Activated T-cell treated with anti-CD3 and anti-CD28 coated beads, Interleukin-2, amount 50 U/mL, for 1 hour (primary cell): Measurements from ENCODE around the gene TSPAN11.
"Not testable (repeated sequence)": the region's sequence is repeated elsewhere in the genome, so short reads cannot be mapped to it uniquely, and the experiment has no call there.

Experiments used
- DNase-seq: peaks from one replicate; pipeline ENCODE4 v3.0.0-alpha.2; 2020

The TSPAN11 gene

DNA sequence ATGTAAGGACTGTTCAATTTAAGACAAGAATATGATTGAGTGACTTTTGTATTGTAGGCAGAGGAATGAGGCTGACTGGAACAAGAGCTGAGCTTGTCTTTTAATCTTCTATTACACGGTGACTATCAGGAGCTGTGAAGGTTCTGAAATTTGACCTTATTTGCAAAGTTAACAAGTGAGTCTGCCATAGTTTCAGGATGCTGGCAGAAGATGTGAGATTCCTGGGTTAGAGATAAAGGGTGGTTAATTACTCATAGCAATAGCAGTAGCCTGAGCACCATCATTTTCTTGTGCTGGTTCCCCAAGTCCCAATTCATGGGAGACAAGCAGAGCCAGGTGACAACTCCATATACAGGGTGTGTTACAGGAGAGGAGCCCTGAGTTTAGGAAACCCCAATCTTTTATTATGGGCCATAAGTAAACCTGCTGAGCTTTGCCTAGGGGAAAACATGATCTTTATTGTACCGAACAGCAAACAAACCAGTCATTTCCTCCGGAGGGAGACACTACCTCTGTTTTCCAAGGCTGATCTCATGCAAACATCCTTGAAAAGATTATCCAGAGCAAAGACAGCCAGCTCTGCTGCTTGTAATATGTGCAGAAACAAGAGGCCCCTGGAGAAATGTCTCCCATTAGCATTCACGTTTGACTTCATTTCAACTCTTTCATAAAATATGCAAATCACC lies 95.4 kb downstream of the TSPAN11 start:
- no peak for DNase-seq

DNA sequence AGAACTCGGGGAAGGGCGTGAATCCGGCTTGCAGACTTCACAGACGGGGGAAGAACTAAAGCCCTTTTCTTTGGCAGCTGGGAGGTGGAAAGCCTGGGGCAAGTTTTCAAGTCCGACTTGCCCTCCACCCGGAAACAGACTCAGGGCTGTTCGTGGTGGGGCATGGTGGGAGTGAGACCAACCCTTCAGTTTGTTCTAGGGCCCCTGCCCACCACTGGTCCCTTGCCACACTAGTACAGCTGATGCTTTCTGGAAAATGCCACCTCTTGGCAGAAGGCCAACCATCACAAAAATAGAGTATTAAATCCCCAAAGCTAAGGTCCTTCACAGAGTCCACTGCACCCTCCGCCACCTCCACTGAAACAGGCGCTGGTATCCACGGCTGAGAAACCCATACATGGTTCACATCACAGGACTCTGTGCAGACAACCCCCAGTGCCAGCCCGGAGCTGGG lies 96.8 kb downstream of the TSPAN11 start:
- no peak for DNase-seq

GRCh38 chr12:31026202-31026601 lies 99.7 kb downstream of the TSPAN11 start:
- no peak for DNase-seq

GRCh38 chr12:31027006-31027405 lies 100.5 kb downstream of the TSPAN11 start:
- DNase-seq, result not testable (repeated sequence)

DNA sequence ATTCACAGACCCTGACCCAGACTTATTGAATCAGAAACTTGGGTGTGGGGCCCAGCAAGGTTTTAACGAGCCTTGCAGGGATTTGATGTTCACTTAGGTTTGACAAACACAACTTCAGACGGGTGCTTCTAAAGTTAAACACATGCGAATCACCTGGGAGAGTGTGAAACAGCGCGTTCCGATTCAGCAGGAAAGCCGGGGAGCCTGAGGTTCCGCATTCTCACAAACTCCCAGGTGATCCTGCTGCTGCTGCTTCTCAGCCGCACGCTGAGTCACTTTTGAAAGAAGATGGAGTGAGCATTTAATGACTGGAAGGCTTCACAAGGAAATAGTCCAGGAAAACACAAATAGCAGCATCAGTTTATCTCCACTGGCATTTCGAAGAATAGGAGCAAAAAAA lies 102.9 kb downstream of the TSPAN11 start:
- DNase-seq, result no peak

DNA sequence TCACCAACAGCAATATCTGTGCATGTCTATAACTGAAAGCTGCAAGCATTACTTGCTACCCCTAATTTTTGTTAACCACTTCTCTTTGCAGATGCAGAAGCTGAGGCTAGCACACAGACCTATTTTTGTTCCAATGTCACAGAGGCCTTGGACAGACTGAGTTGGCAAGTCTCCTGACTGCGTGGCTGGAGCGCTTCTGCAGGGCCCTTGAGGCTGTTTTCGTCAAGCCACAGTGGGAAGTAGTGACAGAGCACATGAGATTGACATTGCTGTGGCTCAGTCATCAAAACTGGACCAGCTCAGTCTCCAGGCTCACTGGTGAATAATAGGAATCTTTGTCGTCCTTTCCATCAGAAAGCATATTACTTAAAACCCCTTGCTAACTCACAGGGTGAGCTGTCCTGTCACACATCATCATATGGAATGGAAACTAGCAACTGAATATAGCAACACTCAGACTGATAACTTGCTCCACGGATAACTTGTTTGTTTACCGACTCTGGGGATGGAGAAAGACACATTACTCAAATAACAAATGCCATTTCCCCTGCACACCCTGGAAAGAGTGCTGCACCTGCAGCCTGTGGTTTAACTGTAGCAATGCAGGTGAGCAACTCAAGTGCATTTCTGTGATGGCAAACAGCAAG lies 103.5 kb downstream of the TSPAN11 start:
- no peak for DNase-seq

GRCh38 chr12:31031951-31032335 lies 105.4 kb downstream of the TSPAN11 start:
- no peak for DNase-seq

- no peak for DNase-seq
Measured at GRCh38 chr12:31033146-31033545, 106.6 kb downstream of the TSPAN11 start.

DNA sequence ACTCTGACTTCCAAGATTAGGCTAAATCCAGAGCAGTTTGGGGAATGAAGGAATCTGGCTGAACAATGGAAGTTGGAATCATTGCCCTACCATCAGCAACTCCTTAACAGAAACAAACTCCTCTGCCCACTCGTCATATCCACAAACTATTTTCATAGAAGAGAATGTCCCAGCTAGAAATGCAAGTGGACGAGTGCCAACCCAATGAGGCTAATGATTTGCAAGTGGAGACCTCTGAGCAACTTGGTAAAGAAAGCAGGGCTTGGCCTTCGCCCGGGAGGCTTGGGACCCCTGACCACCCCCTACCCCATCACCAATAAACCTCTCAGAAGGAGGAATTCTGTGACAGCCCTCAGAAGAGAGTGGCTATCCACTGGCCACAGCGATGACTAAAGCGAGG lies 107.1 kb downstream of the TSPAN11 start:
- DNase-seq, result no peak

DNA sequence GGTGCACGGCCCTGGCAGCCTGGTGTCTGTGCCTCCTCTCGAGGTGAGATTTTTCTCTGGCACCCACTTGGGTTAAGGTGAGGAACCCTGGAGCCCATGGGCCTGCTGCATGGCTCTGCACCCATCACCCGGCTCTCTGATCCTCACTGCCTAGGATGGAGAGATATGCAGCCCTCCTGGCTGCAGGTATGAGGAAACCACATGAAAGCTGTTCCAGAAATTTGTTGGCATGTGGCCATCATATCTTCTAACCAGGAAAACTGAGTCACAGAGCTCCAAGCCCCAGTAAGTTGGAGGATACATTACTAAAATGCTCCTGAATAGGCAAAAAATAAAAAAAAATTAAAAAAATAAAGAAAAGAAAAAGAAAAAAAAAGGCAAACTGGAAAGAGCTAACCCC lies 107.8 kb downstream of the TSPAN11 start:
- DNase-seq, result no peak

DNA sequence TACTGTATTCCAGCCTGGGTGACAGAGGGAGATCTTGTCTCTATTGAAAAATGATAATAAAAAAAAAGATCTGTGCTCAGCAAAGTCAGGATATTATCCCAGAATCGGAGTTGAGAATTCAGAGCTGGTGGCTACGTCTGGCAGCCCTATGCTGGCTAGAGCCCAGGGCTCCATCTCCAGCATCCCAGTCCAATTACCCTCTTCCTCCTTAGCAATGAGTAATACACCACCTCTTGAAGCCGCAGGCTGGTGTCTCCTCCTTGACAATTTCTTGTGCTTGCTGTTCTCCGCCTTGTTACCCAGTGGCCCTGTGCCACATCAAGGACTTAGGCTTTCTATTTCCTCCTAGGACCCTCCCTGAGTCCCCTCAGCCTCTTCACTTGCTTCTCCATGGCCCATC lies 108.7 kb downstream of the TSPAN11 start:
- no peak for DNase-seq

DNA sequence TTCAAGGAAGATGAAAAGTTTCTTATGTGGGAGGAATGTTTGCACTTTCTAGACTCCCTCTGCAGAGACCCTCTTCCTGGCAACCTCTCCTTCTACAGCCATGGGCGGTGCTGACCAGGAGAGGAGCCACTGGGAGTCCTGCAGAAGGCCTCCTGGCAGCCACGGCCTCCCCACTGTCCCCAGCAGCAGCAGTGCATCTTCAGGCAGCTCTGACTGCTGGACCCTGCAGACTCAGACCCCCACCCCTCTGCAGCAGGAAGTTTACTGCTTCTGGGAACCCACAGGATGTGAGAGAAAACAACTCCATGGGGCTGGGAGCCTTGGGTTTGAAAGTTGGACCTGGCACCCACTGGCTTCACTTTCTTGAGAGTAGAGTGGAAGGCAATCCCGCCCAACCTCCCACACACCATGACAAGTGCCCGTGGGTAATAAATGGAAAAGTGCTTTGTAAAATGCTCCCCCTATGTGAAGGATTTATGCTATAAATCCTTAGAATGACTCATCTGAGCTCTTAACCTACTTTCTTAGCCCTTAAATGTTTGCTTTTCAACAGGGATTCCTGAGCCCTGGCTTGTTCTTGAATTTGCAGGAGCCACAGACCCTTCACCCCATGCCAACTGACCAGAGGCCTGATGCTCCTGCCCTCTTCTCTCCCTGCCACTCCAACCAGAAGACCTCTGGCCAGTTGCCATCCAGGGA lies 109.6 kb downstream of the TSPAN11 start:
- DNase-seq, result no peak

DNA sequence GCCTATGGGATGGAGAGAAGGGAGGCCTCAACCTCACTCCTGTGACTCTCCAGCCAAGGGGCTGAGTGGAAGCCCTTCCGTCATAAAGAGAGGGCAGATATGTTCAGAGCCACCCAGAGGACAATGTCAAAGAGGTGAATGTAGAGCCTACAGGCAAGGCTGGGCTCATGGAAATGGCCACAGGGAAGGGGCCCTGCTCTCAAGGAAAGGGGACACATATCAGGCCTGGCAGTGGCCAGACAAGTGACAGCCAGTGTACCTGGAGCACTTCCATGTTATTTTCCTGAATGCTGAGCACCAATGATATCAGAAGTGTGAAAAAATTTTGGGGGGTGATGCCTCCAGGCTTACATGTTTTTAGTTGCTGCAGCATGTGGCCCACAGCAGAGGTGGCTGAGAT lies 110.5 kb downstream of the TSPAN11 start:
- no peak for DNase-seq

GRCh38 chr12:31037931-31038330 lies 111.4 kb downstream of the TSPAN11 start:
- DNase-seq, result no peak

GRCh38 chr12:31041033-31041564 lies 114.6 kb downstream of the TSPAN11 start:
- no peak for DNase-seq
